ENCODE measurements around the gene AMER2.
"Not testable (repeated sequence)": the region's sequence is repeated elsewhere in the genome, so short reads cannot be mapped to it uniquely, and the experiment has no call there.

Gene AMER2

DNA sequence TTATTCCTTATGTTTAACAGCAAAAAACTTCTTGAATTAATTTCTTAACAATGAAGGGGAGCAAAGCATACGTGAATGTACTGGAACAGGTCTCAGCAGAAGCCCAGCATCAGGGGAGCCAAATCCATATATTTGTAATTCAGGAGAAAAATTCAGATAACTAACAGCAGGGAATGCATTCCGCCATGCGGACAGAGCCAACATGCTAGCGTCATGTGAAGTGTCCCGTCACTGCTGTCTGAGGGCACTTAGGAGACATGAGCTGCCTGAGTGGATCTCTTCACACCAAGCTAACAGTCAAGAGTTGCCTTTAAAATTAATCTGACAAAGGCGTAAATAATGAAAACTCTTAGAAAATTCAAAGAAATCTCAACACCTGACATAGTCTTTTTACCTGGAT is 6.4 kb downstream of the AMER2 start:
- Histone ChIP-seq H3K27ac (ENCODE audit: low read depth, low read length) (no peak overlapping the region), H3K9ac (ENCODE audit: low read length in 5 of 5) (no peak overlapping the region), H3K4me3 (ENCODE audit: low read depth in 1 of 5, low read length in 5 of 5) (no peak overlapping the region), H3K9me3 (ENCODE audit: control insufficient read depth in 5 of 5, low read length in 5 of 5) (no peaks in the 10 kb centered on the region), H3K27me3 (ENCODE audit: control insufficient read depth in 5 of 5, insufficient read depth in 4 of 5, low read length in 5 of 5) (peaks cover 6 to 10% (median 9%) of the 10 kb centered on the region in 5 donors), H3K36me3 (ENCODE audit: control insufficient read depth in 5 of 5, insufficient read depth in 5 of 5, low read length in 5 of 5) (no peaks in the 10 kb centered on the region), H3K4me1 (ENCODE audit: control insufficient read depth in 5 of 5, insufficient read depth in 5 of 5, low read length in 5 of 5) (peaks cover 0 to 3% (median under 1%) of the 10 kb centered on the region in 5 donors)

DNA sequence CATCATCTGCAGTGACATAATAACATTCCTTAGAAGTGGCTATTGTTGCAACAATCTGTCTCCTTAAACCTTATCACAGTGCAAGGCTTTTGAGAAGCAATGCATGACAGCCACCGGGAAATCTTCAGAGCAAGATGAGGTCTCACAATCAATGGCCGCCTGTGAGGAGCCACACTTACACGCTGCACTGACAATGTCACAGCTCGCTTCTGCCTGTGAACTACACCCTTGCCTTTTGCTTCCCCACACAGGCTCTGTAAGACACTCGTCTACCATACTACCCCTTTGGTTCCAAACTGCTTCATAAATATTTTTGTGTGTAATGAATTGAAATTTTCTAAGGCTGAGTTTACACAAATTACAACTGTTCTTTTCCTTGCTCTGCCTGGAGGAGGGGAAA is 6.9 kb downstream of the AMER2 start:
- not testable (repeated sequence) for H3K4me3 ChIP-seq (ENCODE audit: low read depth in 1 of 5, low read length in 5 of 5); H3K27ac ChIP-seq (ENCODE audit: low read depth, low read length); H3K9me3 ChIP-seq (ENCODE audit: control insufficient read depth in 5 of 5, low read length in 5 of 5); H3K27me3 ChIP-seq (ENCODE audit: control insufficient read depth in 5 of 5, insufficient read depth in 4 of 5, low read length in 5 of 5); H3K36me3 ChIP-seq (ENCODE audit: control insufficient read depth in 5 of 5, insufficient read depth in 5 of 5, low read length in 5 of 5); H3K9ac ChIP-seq (ENCODE audit: low read length in 5 of 5); H3K4me1 ChIP-seq (ENCODE audit: control insufficient read depth in 5 of 5, insufficient read depth in 5 of 5, low read length in 5 of 5)

DNA sequence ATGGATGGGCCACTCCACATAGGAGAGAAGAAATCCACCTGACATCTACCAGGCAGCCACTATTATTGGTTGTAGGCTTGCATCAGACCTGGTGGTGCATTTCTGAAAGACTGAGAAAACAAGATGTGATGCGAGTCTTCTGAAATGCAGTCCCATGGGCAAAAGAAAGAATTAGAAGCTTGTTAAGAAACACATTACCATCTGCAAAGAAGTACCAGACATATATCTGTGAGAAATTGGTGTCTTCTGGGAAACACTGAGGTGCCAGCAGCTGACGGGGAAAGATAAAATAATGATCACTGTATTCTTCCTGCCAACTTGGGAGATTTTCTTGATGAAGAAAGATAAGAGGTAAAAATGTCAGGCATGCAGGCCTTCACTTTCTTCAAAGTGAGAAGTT is 14.4 kb downstream of the AMER2 start:
- H3K4me3 ChIP-seq (ENCODE audit: low read depth in 1 of 5, low read length in 5 of 5) = no peak overlapping the region
- no peaks in the 10 kb centered on the region for H3K4me1 ChIP-seq (ENCODE audit: control insufficient read depth in 5 of 5, insufficient read depth in 5 of 5, low read length in 5 of 5)
- H3K27me3 ChIP-seq (ENCODE audit: control insufficient read depth in 5 of 5, insufficient read depth in 4 of 5, low read length in 5 of 5) = no peaks in the 10 kb centered on the region
- H3K27ac ChIP-seq (ENCODE audit: low read depth, low read length) = no peak overlapping the region
- H3K9me3 ChIP-seq (ENCODE audit: control insufficient read depth in 5 of 5, low read length in 5 of 5) = no peaks in the 10 kb centered on the region
- H3K9ac ChIP-seq (ENCODE audit: low read length in 5 of 5) = no peak overlapping the region
- no peaks in the 10 kb centered on the region for H3K36me3 ChIP-seq (ENCODE audit: control insufficient read depth in 5 of 5, insufficient read depth in 5 of 5, low read length in 5 of 5)

DNA sequence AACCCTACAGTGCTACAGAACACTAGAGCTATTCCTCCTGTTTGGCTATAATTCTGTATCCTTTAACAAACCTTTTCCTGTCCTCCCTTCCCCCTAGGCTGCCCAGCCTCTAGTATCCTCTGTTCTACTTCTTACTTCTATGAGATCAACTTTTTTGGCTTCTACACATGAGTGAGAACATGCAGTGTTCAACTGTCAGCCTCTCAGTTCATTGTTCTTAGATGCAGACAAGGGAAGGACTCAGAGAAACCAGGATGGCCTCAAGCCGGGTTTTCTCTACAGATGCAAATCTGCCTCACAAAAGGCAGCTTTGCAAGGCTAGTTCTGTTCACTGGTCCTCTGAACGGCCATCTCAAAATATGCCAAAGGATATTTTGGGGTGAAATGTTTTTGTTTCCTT is 18.4 kb downstream of the AMER2 start:
- no peak overlapping the region for H3K27ac ChIP-seq (ENCODE audit: low read depth, low read length)
- H3K27me3 ChIP-seq (ENCODE audit: control insufficient read depth in 5 of 5, insufficient read depth in 4 of 5, low read length in 5 of 5) = peaks cover 0 to 6% (median 3%) of the 10 kb centered on the region in 5 donors
- H3K36me3 ChIP-seq (ENCODE audit: control insufficient read depth in 5 of 5, insufficient read depth in 5 of 5, low read length in 5 of 5) = no peaks in the 10 kb centered on the region
- no peak overlapping the region for H3K9ac ChIP-seq (ENCODE audit: low read length in 5 of 5)
- peaks cover 0 to 1% (median 0%) of the 10 kb centered on the region in 5 donors for H3K9me3 ChIP-seq (ENCODE audit: control insufficient read depth in 5 of 5, low read length in 5 of 5)
- H3K4me3 ChIP-seq (ENCODE audit: low read depth in 1 of 5, low read length in 5 of 5) = no peak overlapping the region
- no peaks in the 10 kb centered on the region for H3K4me1 ChIP-seq (ENCODE audit: control insufficient read depth in 5 of 5, insufficient read depth in 5 of 5, low read length in 5 of 5)

DNA sequence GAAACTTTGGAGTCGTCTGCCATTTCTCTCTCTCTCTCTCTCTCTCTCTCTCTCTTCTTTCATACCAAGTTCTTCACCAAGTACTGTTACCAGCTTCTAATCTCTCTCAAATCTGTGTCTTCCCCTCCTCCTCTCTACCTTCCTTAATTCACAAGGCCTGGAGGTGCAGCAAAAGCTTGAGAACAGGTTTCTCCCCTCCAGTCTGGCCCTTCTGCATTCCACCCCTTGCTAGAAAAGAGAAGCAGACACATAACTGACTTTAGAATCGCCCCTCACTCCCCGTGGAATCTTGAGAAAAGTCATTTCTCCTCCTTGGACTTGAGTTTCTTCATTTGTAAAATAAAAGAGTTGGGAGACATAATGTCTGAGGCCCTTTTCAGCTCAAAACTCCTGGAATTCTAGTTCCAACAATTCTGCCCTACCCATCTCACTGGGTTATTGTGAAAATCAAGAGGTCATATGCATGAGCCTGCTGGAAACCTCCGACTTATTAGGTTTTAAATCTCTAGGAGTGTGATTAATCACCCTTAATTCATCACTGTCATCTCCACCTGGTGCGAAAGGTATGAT is 20.4 kb downstream of the AMER2 start:
- H3K36me3 ChIP-seq (ENCODE audit: control insufficient read depth in 5 of 5, insufficient read depth in 5 of 5, low read length in 5 of 5) = no peaks in the 10 kb centered on the region
- no peak overlapping the region for H3K9ac ChIP-seq (ENCODE audit: low read length in 5 of 5)
- H3K4me1 ChIP-seq (ENCODE audit: control insufficient read depth in 5 of 5, insufficient read depth in 5 of 5, low read length in 5 of 5) = no peaks in the 10 kb centered on the region
- H3K4me3 ChIP-seq (ENCODE audit: low read depth in 1 of 5, low read length in 5 of 5) = no peak overlapping the region
- H3K9me3 ChIP-seq (ENCODE audit: control insufficient read depth in 5 of 5, low read length in 5 of 5) = peaks cover 0 to 9% (median 0%) of the 10 kb centered on the region in 5 donors
- H3K27ac ChIP-seq (ENCODE audit: low read depth, low read length) = no peak overlapping the region
- peaks cover 0 to 6% (median 4%) of the 10 kb centered on the region in 5 donors for H3K27me3 ChIP-seq (ENCODE audit: control insufficient read depth in 5 of 5, insufficient read depth in 4 of 5, low read length in 5 of 5)

DNA sequence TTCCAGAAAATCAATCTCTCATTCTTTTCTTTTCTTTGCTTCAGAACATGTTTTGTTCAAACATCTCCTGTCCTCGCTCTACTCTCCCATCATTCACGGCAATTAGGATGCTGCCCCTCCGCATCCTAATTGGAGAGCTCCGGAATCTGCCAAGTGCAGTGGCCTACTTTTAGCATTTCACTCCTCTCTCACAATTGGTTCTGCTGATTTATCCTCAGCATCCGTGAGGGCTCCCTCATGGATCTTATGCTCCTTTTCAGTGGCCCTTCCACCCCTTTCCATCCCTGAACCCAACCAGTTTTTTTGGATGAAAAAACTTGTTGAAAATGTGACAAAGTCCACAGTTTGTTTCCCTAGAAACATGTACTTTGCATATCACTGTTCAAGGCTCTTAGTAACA is 22.4 kb downstream of the AMER2 start:
- H3K4me1 ChIP-seq (ENCODE audit: control insufficient read depth in 5 of 5, insufficient read depth in 5 of 5, low read length in 5 of 5) = no peaks in the 10 kb centered on the region
- peaks cover 0 to 9% (median 0%) of the 10 kb centered on the region in 5 donors for H3K9me3 ChIP-seq (ENCODE audit: control insufficient read depth in 5 of 5, low read length in 5 of 5)
- H3K27me3 ChIP-seq (ENCODE audit: control insufficient read depth in 5 of 5, insufficient read depth in 4 of 5, low read length in 5 of 5) = peaks cover 0 to 6% (median 4%) of the 10 kb centered on the region in 5 donors
- no peaks in the 10 kb centered on the region for H3K36me3 ChIP-seq (ENCODE audit: control insufficient read depth in 5 of 5, insufficient read depth in 5 of 5, low read length in 5 of 5)
- H3K27ac ChIP-seq (ENCODE audit: low read depth, low read length) = no peak overlapping the region
- no peak overlapping the region for H3K9ac ChIP-seq (ENCODE audit: low read length in 5 of 5)
- no peak overlapping the region for H3K4me3 ChIP-seq (ENCODE audit: low read depth in 1 of 5, low read length in 5 of 5)

DNA sequence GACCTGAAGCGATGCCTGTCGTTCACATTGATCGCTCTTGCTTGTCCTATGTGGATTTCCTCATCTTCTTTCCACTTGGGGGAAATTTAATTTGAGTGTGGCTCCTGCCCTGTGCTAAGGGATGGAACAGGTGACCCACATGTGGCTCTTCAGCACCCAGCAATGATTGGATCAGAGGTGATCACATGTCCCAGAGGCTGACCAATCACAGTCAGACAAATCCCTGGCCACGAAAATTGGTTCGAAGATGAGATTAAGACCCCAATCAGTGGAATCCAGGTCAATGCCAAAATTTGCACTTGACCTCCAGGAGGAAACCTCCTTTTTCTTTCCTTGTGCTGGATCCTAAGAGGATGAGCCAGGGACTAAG is 23.7 kb downstream of the AMER2 start:
- no peak overlapping the region for H3K4me3 ChIP-seq (ENCODE audit: low read depth in 1 of 5, low read length in 5 of 5)
- peaks cover 0 to 6% (median 4%) of the 10 kb centered on the region in 5 donors for H3K27me3 ChIP-seq (ENCODE audit: control insufficient read depth in 5 of 5, insufficient read depth in 4 of 5, low read length in 5 of 5)
- no peaks in the 10 kb centered on the region for H3K4me1 ChIP-seq (ENCODE audit: control insufficient read depth in 5 of 5, insufficient read depth in 5 of 5, low read length in 5 of 5)
- no peak overlapping the region for H3K27ac ChIP-seq (ENCODE audit: low read depth, low read length)
- H3K9me3 ChIP-seq (ENCODE audit: control insufficient read depth in 5 of 5, low read length in 5 of 5) = peaks cover 0 to 9% (median 0%) of the 10 kb centered on the region in 5 donors
- no peak overlapping the region for H3K9ac ChIP-seq (ENCODE audit: low read length in 5 of 5)
- H3K36me3 ChIP-seq (ENCODE audit: control insufficient read depth in 5 of 5, insufficient read depth in 5 of 5, low read length in 5 of 5) = no peaks in the 10 kb centered on the region

DNA sequence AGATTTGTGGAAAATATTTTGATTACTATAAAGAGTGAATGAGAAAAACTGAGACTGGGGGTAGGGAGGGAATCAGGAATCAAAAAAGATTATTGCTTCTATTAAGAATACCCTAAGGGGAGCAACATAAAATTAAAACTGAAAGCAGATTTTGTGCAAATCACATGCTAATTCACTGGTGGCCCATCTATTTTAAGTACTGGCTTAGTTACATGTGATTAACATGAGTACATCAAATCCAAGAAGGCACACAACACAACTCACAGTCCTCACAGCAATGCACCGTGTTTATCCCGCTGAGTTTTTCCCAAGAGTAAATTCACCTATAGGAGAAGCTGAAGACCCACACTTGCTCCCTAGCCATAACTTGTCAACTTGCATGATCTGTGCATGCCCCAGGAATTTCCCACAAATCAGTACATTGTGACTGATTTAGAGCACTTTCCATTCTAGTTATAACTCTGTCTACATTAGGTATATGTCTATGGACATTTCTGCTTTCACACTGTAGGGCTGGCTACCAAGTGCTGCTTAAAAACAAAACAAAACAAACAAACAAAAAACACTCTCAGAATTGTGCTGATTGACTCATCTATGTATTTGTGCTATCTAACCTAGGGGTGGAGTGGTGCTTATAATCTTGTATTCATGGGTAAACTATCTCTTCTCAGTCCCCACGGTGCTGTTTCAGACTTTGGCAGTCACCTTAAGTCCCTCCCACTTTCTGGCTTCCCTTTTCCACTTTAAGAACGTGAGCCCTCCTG is 24.3 kb downstream of the AMER2 start:
- H3K4me3 ChIP-seq (ENCODE audit: low read depth in 1 of 5, low read length in 5 of 5) = no peak overlapping the region
- H3K27ac ChIP-seq (ENCODE audit: low read depth, low read length) = no peak overlapping the region
- no peaks in the 10 kb centered on the region for H3K36me3 ChIP-seq (ENCODE audit: control insufficient read depth in 5 of 5, insufficient read depth in 5 of 5, low read length in 5 of 5)
- H3K9me3 ChIP-seq (ENCODE audit: control insufficient read depth in 5 of 5, low read length in 5 of 5) = peaks cover 0 to 9% (median 0%) of the 10 kb centered on the region in 5 donors
- no peak overlapping the region for H3K9ac ChIP-seq (ENCODE audit: low read length in 5 of 5)
- H3K27me3 ChIP-seq (ENCODE audit: control insufficient read depth in 5 of 5, insufficient read depth in 4 of 5, low read length in 5 of 5) = peaks cover 0 to 6% (median 4%) of the 10 kb centered on the region in 5 donors
- no peaks in the 10 kb centered on the region for H3K4me1 ChIP-seq (ENCODE audit: control insufficient read depth in 5 of 5, insufficient read depth in 5 of 5, low read length in 5 of 5)

DNA sequence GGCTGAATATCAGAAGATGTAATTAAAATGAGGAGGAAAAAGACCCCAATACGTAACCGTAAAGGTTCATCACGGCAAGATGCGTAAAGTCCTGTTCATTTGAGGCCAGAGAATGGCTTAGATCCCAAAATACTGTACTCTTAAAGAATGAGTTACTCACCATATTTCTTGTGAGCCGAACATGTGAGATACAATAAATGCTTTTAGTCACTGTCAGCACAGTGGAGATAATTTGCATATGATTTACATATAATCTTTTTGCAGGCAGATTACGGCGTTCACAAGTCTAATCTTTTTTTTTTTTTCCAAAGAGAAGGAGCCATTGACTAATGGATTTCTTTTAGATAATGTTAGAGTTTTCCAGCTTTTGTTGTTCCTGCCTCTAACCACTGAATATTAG is 28.4 kb downstream of the AMER2 start:
- no peaks in the 10 kb centered on the region for H3K4me1 ChIP-seq (ENCODE audit: control insufficient read depth in 5 of 5, insufficient read depth in 5 of 5, low read length in 5 of 5)
- no peak overlapping the region for H3K4me3 ChIP-seq (ENCODE audit: low read depth in 1 of 5, low read length in 5 of 5)
- H3K9me3 ChIP-seq (ENCODE audit: control insufficient read depth in 5 of 5, low read length in 5 of 5) = peaks cover 0 to 8% (median 0%) of the 10 kb centered on the region in 5 donors
- H3K36me3 ChIP-seq (ENCODE audit: control insufficient read depth in 5 of 5, insufficient read depth in 5 of 5, low read length in 5 of 5) = no peaks in the 10 kb centered on the region
- H3K9ac ChIP-seq (ENCODE audit: low read length in 5 of 5) = no peak overlapping the region
- peaks cover 0 to 8% (median 4%) of the 10 kb centered on the region in 5 donors for H3K27me3 ChIP-seq (ENCODE audit: control insufficient read depth in 5 of 5, insufficient read depth in 4 of 5, low read length in 5 of 5)
- no peak overlapping the region for H3K27ac ChIP-seq (ENCODE audit: low read depth, low read length)

DNA sequence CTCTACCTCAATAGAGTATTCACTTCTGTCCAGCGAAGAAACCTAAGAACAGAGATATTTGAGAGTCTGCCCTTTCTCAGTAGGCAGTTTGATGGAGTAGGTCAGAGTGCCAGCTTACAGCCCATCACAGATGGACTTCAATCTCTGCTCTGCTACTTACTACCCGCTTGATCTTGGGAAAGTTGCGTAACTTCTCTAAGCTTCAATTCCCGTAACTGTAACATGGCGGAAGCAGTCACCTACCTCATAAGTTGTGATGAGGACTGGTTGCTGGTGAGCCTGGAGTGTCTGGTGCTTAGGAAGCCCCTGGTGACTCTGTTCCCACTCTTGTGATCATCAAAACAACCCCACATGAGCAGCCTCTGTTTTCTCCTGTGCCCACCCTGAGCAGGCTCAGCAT is 31.0 kb downstream of the AMER2 start:
- Histone ChIP-seq H3K27ac (ENCODE audit: low read depth, low read length) (no peak overlapping the region), H3K9ac (ENCODE audit: low read length in 5 of 5) (no peak overlapping the region), H3K9me3 (ENCODE audit: control insufficient read depth in 5 of 5, low read length in 5 of 5) (no peaks in the 10 kb centered on the region), H3K4me1 (ENCODE audit: control insufficient read depth in 5 of 5, insufficient read depth in 5 of 5, low read length in 5 of 5) (no peaks in the 10 kb centered on the region), H3K27me3 (ENCODE audit: control insufficient read depth in 5 of 5, insufficient read depth in 4 of 5, low read length in 5 of 5) (peaks cover 0 to 11% (median 3%) of the 10 kb centered on the region in 5 donors), H3K36me3 (ENCODE audit: control insufficient read depth in 5 of 5, insufficient read depth in 5 of 5, low read length in 5 of 5) (no peaks in the 10 kb centered on the region), H3K4me3 (ENCODE audit: low read depth in 1 of 5, low read length in 5 of 5) (no peak overlapping the region)
